Caco-2 (cell line): Measurements from ENCODE around the gene PLPPR1. TPM values are rescaled to one million over a fixed set of nuclear protein-coding genes. Genes with fewer than 3 reads are reported as not detected.

Source experiments
- BruUV-seq: library from RNA; stranded (reverse); fragments of 400-500 nt; replicated peaks from 2 replicates; lab custom pipeline; 2021; lab: Mats Ljungman, UMichigan
- CTCF ChIA-PET: fragments of 300-600 bp; sonication (Branson Sonifier 250); formaldehyde crosslinking; loops from one replicate; lab custom pipeline; 2022; ENCODE audit warnings: antibody characterized with exemption; lab: Charles Lee
- POLR2A ChIA-PET: fragments of 300-600 bp; sonication (Branson Sonifier 250); formaldehyde crosslinking; loops from one replicate; lab custom pipeline; 2022; ENCODE audit warnings: antibody characterized with exemption; lab: Charles Lee
- DNase-seq, 2 experiments: peaks; one replicate each; pipeline versions ENCODE4 v3.0.0 to v3.0.0-alpha.2; 2020 to 2022
- H3K27me3 ChIP-seq: replicated peaks from 2 replicates; pipeline ENCODE4 v1.6.0; 2011; ENCODE audit warnings: low read length; ENCODE audit not compliant: control insufficient read depth, insufficient read depth
- H3K36me3 ChIP-seq: 2 replicates; pipeline ENCODE4 v1.5.1; 2011; ENCODE audit warnings: low read length; ENCODE audit not compliant: control insufficient read depth, insufficient read depth
- H3K4me1 ChIP-seq: fragments of 250-450 bp; sonication (Bioruptor Pico); 2 replicates; pipeline ENCODE4 v1.5.1; 2020; ENCODE audit warnings: mild to moderate bottlenecking
- H3K4me3 ChIP-seq: 2 replicates; pipeline ENCODE4 v1.5.1; 2011; ENCODE audit warnings: low read depth, mild to moderate bottlenecking, control low read depth, low read length
- H3K9me3 ChIP-seq: fragments of 250-450 bp; sonication (Bioruptor Pico); 2 replicates; pipeline ENCODE4 v1.5.1; 2020; ENCODE audit warnings: mild to moderate bottlenecking, moderate library complexity
- H3K27ac Mint-ChIP-seq: one replicate; pipeline ENCODE4 v1.8.0; 2022; ENCODE audit warnings: mixed read lengths; ENCODE audit not compliant: unreplicated experiment
- H3K27me3 Mint-ChIP-seq: one replicate; pipeline ENCODE4 v1.8.0; 2022; ENCODE audit warnings: mixed read lengths; ENCODE audit not compliant: insufficient read depth, unreplicated experiment
- H3K36me3 Mint-ChIP-seq: one replicate; pipeline ENCODE4 v1.8.0; 2022; ENCODE audit warnings: mild to moderate bottlenecking, mixed read lengths; ENCODE audit not compliant: insufficient read depth, unreplicated experiment
- H3K4me1 Mint-ChIP-seq: one replicate; pipeline ENCODE4 v1.8.0; 2022; ENCODE audit warnings: low read depth, mixed read lengths; ENCODE audit not compliant: unreplicated experiment
- H3K4me3 Mint-ChIP-seq: one replicate; pipeline ENCODE4 v1.8.0; 2022; ENCODE audit warnings: mild to moderate bottlenecking, moderate library complexity, mixed read lengths; ENCODE audit not compliant: unreplicated experiment
- H3K9me3 Mint-ChIP-seq: one replicate; pipeline ENCODE4 v1.8.0; 2022; ENCODE audit warnings: mixed read lengths; ENCODE audit not compliant: unreplicated experiment
- CTCF ChIP-seq, 2 experiments: fragments of 200-600 bp in 1 of 2; IDR thresholded peaks; 1 replicate in 1 of 2; 2 replicates in 1 of 2; pipeline versions ENCODE4 v1.5.1 to v1.8.0; 2011 to 2022; ENCODE audit warnings: antibody characterized with exemption in 1 of 2, control low read depth in 1 of 2, inconsistent platforms in 1 of 2, low read depth in 1 of 2, low read length in 1 of 2, mild to moderate bottlenecking in 1 of 2, moderate library complexity in 1 of 2; ENCODE audit not compliant: insufficient read depth in 1 of 2, severe bottlenecking in 1 of 2, unreplicated experiment in 1 of 2
- intact Hi-C: fragments of 100-400 bp; cut with micrococcal nuclease; formaldehyde crosslinking; loops from one replicate; pipeline ENCODE4 v1.10.0; 2022; ENCODE audit not compliant: unreplicated experiment
- total RNA-seq: library from RNA; stranded (reverse); gene quantifications from 2 replicates; pipeline ENCODE4 v1.2.3, GENCODE V29; 2022

PLPPR1 gene
- total RNA-seq, 1 experiment from 2014 or later: not detected

GRCh38 chr9:101354143-101354764 is 325.7 kb downstream of the PLPPR1 start:
- H3K4me1 Mint-ChIP-seq: peaks cover 19% of the 10 kb centered on the region
- peaks cover 18% of the 10 kb centered on the region for H3K9me3 Mint-ChIP-seq
- no peak for TF ChIP-seq CTCF (IDR thresholded peaks at IDR 0.05; ENCODE audit: insufficient read depth in 1 of 2, low read depth in 1 of 2, low read length in 1 of 2, severe bottlenecking in 1 of 2, unreplicated experiment in 1 of 2)
- ChIA-PET CTCF (interaction anchor here (0.9 kb wide), 1 partner anchor 235 kb away, joined by 3 read pairs; no protein-coding TSS in a partner anchor), POLR2A (interaction anchor here (1.1 kb wide), 1 partner anchor 44 kb away, joined by 6 read pairs; the partner anchor contains the start of genes MRPL50 and ZNF189)
- peaks cover 39% of the 10 kb centered on the region for H3K4me1 ChIP-seq
- H3K27ac Mint-ChIP-seq: peak overlapping the region; percentile 87
- no peaks in the 10 kb centered on the region for H3K27me3 Mint-ChIP-seq
- BruUV-seq: TSS peak; percentile 93
- peaks cover 23% of the 10 kb centered on the region for H3K9me3 ChIP-seq
- no peaks in the 10 kb centered on the region for H3K36me3 ChIP-seq
- peak overlapping the region; percentile 63 for H3K4me3 Mint-ChIP-seq
- DNase-seq: peak; percentile 71 to 74
- H3K4me3 ChIP-seq: no peak overlapping the region
- H3K36me3 Mint-ChIP-seq: peaks cover 6% of the 10 kb centered on the region
- intact Hi-C loops: loop anchor here (1.0 kb wide), 3 partner anchors 12 to 34 kb away; no protein-coding TSS in a partner anchor
- no peaks in the 10 kb centered on the region for H3K27me3 ChIP-seq

- peak in 1 of 2 experiments; percentile 49 for DNase-seq
- Mint-ChIP-seq H3K27ac (peak overlapping the region; percentile 87), H3K27me3 (no peaks in the 10 kb centered on the region), H3K9me3 (peaks cover 18% of the 10 kb centered on the region), H3K36me3 (peaks cover 6% of the 10 kb centered on the region), H3K4me1 (peaks cover 19% of the 10 kb centered on the region), H3K4me3 (peak overlapping the region; percentile 63)
- intact Hi-C loops: loop anchor here (1.0 kb wide), 3 partner anchors 11 to 33 kb away; no protein-coding TSS in a partner anchor
- Histone ChIP-seq H3K9me3 (peaks cover 23% of the 10 kb centered on the region), H3K4me1 (peaks cover 39% of the 10 kb centered on the region), H3K36me3 (no peaks in the 10 kb centered on the region), H3K4me3 (no peak overlapping the region), H3K27me3 (no peaks in the 10 kb centered on the region)
- ChIA-PET CTCF (interaction anchor here (0.9 kb wide), 1 partner anchor 236 kb away, joined by 3 read pairs; no protein-coding TSS in a partner anchor), POLR2A (interaction anchor here (1.1 kb wide), 1 partner anchor 43 kb away, joined by 6 read pairs; the partner anchor contains the start of genes MRPL50 and ZNF189)
- BruUV-seq: TSS peak; percentile 76
- no peak for TF ChIP-seq CTCF (IDR thresholded peaks at IDR 0.05; ENCODE audit: insufficient read depth in 1 of 2, low read depth in 1 of 2, low read length in 1 of 2, severe bottlenecking in 1 of 2, unreplicated experiment in 1 of 2)
Observed at GRCh38 chr9:101354765-101355708, 326.5 kb downstream of the PLPPR1 start.

- peaks cover 23% of the 10 kb centered on the region for H3K9me3 ChIP-seq
- no peak overlapping the region for H3K4me3 Mint-ChIP-seq
- BruUV-seq: no TSS peak
- no peaks in the 10 kb centered on the region for H3K27me3 Mint-ChIP-seq
- TF ChIP-seq CTCF (IDR thresholded peaks at IDR 0.05; ENCODE audit: insufficient read depth in 1 of 2, low read depth in 1 of 2, low read length in 1 of 2, severe bottlenecking in 1 of 2, unreplicated experiment in 1 of 2): no peak
- POLR2A ChIA-PET: no interaction called here
- H3K4me3 ChIP-seq: no peak overlapping the region
- intact Hi-C loops: no loop called here
- DNase-seq: no peak
- CTCF ChIA-PET: no interaction called here
- H3K4me1 ChIP-seq: peaks cover 33% of the 10 kb centered on the region
- no peak overlapping the region for H3K27ac Mint-ChIP-seq
- H3K27me3 ChIP-seq: no peaks in the 10 kb centered on the region
- H3K4me1 Mint-ChIP-seq: peaks cover 19% of the 10 kb centered on the region
- H3K9me3 Mint-ChIP-seq: peaks cover 18% of the 10 kb centered on the region
- peaks cover 6% of the 10 kb centered on the region for H3K36me3 Mint-ChIP-seq
- no peaks in the 10 kb centered on the region for H3K36me3 ChIP-seq
Observed at GRCh38 chr9:101356619-101357018, 328.1 kb downstream of the PLPPR1 start.
